T-helper 1 cell (primary cell): ENCODE measurements around the gene RAC2.
A peak's percentile ranks its signal among the peaks of the same experiment; 100 is the strongest.
"Not testable (repeated sequence)": the region's sequence is repeated elsewhere in the genome, so short reads cannot be mapped to it uniquely, and the experiment has no call there.

Experiments
- DNase-seq, 5 donors: peaks; one replicate each; pipeline ENCODE4 v3.0.0-alpha.2; 2012 to 2020

The RAC2 gene

DNA sequence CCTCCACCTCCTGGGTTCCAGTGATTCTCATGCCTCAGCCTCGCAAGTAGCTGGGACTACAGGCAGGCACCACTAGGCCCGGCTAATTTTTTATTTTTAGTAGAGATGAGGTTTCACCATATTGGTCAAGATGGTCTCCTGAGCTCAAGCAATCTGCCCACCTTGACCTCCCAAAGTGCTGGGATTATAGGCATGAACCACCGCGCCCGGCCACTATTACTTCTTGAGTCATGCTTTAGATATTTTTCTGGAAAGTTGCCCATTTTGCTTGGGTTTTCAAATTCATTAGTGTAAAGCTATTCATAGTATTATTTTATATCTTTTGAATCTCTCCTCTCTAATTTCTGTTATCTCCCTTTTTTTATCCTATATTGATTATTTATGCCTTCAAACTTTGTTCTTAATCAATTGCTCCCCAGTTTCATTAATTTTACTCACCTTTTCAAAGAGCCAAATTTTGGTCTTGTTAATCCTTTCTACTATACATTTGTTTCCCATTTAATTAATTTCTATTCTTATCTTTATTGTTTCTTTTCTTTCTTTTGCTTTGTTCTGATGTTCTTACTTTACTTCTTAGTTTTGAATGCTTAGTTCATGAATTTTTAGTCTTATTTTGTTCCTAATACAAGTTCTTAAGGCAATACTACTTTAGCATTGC is 10.3 kb upstream of the RAC2 start:
- no peak for DNase-seq

DNA sequence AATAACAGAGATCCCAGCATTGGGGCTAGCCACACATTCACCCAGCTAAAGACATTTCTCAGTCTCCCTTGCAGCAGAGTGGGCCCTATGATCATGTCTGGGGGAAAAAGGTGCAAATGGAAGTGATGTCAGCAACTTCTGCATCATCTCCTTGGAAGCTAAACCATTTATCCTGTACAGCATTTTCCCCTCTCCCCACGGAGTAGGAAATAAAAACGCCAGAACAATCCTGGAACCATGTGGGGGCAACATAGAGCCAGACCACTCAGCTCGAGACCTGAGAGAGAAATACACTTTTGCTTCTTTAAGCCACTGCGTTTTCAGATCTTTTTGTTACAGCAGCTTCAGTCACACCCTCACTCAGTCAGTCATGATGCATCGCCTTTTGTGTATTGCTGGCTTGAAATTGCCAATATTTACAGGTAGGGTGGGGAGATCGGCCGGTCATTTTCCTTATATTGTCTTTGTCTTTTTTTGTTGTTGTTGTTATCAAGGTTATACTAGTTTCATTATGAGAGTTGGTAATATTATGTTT is 9.1 kb upstream of the RAC2 start:
- no peak for DNase-seq

DNA sequence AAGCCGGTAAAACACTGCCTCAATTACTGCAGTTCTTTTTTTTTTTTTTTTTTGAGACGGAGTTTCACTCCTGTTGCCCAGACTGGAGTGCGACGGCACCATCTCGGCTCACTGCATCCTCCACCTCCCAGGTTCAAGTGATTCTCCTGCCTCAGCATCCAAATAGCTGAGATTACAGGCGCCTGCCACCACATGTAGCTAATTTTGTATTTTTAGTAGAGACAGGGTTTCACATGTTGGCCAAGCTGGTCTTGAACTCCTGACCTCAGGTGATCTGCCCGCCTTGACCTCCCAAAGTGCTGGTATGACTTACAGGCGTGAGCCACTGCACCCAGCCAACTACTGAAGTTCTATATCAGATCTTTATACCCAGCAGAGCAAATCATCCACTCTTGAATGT is 7.8 kb upstream of the RAC2 start:
- DNase-seq = not testable (repeated sequence)

DNA sequence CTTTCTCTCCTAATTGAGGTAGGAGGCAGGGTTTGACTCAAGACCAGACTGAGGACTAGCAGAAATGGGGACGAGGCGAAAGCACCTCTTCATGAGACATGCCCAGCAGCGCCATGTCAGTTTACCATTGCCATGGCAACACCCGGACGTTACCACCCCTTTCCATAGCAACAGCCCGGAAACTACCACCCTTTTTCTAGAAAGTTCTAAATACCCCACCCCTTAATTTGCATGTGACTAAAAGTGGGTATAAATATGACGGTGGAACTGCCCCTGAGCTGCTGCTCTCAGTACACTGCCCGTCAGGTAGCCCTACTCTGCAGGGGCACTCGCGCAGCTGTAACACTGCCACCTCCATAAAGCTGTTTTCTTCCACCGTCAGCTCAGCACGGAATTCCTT is 5.9 kb upstream of the RAC2 start:
- DNase-seq = no peak

DNA sequence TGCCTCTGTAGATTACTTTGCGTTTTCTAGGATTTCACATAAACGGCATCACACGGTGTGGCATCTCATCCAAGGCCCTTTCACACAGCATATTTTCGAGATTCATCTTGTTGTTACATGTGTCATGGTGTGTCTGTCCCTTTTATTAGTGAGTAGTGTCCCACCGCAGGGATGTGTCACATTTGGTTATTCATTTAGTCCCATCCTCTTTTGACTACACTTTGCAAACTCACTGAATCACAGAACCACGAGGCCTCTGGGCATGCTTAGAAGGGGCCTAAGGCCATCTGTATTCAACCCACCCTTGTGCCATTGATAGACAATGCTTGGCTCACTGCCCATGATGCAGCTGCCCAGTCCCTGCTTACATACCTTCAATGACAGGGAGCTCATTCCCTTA is 4.2 kb upstream of the RAC2 start:
- no peak for DNase-seq

DNA sequence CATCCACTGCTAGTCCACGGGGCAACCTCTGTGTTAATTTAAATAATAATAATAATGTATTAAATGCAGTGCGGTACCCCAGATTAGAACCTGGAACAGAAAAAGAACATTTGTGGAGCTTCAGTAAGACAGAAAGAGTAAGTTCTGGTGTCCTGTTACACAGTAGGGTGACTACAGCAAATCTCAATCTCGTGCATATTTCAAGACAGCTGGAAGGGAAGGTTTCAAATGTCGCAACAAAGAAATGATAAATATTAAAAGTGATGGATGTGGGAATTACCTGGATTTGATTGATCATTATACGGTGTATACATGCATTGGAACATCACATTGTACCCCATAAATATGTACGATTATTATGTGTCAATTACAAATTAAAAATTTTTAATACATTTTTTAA is 1.7 kb upstream of the RAC2 start:
- no peak for DNase-seq

DNA sequence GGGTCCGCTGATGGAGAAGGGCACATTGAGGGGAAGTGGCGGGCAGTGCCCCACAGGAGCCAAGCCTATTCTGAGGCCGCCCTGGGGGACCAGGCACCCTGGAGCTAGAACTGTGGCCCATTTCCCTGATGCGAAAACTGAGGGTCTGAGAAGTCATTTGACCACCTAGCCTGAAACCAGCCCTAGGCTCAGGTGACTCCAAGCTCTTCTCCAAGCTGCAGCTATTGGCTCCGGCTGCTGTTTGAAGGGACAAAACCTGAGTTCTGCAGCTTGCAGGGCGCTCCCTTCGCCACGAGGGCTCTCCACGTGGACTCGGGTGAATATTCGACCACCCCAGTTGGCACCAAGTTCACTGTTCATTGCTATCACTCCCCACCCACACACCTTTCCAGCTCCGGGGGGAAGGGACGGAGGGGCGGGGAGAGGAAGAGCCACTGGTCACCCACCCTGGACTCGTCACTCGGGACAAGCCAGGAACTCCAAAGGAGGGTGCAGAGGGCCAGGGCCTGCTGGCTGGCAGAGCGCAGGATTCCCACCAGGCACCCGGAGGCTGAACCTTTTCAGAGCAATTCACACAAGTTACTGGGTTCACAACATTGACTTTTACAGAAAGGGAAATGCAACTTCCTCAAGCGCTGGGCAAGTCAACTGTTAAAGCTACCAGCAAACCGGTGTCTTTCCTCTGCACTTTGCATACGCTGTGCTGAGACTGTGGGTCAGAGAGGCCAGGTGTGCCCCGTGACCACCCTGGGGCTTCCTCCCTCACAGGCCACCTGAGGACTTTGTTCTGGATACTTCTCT is 1.1 kb upstream of the RAC2 start:
- DNase-seq = no peak

DNA sequence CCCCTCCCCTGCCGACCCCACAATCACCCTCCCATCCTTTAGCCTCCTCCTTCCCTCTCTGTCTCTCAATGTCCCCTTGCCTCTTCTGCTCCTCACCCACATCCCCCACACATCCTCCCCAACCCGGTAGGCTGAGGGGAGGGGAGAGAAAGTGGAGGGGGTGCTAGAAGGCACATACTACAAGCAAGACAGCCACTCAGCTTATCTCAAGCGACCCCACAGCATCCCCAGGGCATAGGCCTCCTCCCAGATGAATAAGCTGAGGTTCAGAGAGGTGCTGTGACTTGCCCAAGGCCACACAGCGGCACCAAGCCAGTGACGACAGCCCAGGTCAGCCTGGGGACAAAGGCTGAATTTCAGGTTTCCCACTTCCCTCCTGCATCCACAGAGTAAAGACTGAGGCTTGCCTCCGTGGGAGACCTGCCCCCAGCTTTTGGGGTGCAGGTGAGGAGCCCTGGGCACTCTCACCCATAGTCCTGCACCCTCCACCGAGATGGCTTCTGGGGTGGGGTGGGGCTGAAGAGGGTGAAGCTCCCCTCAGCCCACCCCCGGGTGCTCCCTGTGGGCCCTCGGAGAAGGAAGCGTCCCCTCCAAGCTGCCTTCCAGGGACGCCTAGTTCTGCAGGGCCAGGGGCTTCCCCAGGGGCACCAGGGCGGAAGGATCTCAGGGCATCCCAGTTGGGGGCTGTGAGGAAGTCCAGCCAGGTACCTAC is 511 bp downstream of the RAC2 start:
- peak in 1 of 5 donors; percentile 50 for DNase-seq

DNA sequence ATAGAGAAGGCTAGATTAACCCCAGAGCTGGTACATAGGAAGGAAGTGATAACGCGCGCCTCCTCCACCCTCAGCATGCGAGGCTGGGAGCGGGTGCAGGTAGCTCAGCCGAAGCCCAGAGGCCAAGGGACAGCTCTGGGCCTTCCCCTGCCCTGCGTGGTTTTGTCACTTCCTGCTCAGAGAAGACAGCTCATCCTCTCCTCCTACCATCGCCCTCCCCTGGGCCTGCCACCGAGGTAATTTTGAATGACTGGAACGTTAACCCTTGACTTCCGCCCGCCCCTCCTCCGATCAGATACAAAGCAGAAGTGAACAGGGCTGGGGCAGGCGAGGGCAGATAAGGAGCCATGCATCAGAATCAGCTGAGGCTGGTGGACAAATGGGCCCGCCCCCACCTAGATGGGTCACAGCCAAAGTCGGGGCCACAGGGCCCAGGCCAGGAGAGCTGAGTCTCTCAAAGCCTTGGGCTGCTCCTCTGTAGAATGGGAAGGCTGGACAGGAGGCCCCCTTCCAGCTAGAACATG is 1.6 kb downstream of the RAC2 start:
- peak; percentile 82 to 98 (median 83) for DNase-seq

DNA sequence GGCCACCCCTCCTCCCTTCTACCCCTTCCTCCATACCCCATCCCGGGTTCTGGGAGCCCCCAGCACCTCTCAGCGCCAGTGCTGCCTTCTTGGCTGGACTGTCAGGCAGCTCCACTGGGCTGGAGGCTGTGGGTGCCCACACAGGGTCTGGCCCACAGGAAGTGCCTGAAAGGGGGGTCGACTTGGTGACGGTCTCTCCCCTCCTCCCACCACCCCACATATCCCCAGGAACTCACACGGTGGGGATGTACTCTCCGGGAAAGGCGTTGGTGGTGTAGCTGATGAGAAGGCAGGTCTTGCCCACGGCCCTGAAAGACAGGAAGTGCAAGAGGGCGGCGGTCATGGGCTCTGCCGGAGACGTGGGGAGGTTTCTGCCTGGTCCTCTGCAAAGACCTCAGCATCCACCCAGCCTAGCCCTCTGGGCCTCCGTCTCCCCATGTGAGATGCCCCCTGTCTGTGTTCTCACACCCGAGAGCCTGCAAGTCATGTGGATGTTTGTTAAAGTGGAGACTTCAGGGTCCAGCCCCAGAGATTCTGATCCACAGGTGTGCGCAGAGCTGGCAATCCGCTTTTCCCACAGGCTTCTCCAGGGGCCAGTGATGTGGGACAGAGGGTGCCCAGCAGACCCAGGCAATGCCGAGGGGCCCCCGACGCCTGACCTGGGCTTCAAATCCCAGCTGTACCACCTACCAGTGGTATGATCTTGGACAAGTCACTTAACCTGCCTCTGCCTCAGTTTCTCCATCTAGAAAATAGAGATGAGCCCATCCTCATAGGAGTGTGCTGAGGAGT is 2.5 kb downstream of the RAC2 start:
- DNase-seq = peak in 2 of 5 donors; percentile 34 to 77

DNA sequence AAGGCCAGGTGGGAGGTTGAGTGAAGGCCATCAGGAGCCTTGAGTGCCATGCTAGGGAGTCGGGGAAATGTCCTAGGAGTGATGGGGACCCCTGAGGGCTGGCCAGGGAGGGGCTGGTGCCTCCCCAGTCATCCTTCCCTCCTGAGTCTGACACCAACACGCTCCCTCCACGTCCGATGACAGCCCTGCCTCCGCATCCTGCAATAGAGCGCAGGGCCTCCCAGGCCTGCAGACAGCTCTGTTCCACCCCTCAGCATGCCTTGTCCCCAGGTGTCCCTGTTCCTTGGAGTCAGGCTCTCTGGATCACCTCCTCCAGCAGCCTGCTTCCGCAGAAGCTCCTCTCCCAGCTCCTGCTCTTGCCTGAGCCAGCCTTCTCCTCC is 3.1 kb downstream of the RAC2 start:
- DNase-seq = no peak

DNA sequence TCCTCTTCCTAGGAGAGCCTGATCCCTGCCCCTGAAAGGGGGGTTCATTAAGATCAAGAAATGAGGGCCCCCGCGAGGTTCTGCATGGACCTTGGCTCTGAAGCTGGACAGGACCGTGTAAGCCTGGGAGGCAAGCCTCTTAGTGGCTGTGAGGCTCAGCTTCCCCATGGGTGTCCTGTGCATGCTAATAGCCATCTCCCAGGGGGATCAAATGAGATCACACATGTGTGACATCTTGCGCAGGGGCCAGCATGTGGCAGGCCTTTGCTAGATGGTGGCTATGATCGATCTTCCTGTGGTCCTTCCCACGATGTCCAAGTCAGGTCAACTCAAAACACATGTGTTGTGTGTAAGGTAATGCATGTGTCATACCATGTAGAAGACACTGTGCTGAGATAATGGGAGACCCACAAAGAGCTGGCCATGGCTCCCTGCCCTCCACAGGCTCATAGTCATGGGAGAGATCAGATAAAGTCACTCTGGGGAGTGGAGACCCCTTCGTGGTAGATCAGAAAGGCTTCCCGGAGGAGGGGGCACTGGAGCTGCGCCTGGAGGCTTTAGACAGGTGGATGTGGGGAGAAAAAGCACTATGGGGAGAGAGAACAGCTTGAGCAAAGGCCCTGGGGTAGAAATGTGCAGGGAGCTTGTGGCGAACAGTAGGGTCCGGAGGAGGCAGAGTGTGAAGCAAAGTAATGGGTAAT is 3.7 kb downstream of the RAC2 start:
- no peak for DNase-seq

DNA sequence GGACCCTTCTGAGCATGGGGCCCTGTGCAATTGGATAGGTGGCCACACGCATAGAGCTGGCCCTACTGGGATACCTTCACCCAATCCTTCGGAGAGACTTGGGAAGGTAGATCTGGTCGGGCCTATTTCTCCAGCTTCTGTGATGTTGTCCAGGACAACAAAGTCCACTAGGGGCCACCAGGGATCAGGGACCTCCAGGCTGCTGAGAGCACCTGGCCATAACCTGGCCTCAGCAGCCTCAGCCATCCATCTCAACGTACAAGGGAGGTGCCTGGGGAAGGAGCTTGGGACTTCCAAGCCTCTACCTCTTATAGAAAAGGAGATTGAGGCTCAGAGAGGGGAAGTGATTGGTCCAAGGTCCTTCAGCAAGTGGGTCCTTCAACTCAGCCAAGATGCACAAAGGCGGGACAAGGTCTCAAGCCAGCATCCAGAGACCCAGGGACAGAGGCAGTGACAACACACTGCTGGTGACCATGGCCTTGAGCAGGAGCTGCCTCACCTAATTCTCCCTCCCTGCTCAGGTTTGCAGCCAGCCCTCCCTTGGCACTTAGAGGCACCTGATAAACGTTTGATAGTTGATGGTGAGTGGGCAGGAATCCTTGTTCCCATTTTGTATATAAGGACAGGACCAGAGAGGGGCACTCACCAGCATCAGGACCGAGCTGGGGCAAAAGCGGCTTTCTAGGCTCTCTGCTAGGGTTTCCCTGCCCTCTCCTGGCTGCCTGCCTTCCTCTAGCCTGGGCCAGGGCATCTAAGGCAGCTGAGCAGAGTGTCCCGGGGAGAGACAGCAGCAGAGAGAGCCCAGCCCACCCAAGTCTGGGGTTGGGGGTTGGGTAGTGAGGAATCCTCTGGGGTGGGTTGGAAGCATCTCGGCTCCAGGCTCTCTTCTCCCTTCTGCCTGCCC is 4.5 kb downstream of the RAC2 start:
- no peak for DNase-seq

DNA sequence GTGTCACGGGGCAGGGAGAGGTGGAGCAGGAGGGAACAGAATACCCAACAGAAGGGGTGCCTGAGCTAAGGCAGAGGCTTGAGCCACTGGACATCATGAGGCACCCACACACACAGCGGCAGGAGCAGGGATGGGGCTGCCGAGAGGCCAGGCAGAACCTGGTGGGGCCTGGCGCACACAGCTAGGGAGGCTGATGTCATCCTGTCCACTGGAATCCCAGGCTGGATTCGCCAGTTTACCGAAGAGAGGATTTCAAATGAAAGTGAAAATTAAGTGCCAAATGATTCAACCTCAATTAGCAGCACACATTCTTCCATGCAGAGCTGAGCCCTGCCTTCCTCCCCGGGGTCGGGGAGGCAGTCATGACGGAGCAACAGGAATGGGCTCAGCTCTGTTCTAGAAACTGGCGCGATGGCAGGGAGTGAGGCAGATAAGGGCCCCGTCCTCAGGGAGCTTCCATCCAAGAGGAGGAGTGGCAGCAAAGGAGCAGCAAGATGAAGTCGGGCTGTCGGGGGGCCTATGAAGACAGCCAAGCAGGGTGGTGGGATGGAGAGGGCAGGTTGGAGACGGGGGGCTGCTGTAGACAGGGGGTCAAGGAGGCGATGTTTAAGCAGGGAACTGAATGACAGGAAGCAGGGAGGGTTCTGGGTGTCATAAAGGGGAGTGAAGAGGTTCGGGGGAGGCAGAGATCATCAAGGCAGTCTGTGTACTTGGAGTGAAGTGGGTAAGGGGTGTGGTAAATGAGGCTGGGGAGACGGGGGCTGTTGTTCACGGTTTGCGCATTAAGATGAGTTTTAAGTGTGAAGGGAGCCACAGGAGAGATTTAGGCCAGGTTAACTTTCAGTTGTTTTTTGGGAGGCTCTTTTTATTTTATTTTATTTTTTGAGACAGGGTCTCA is 6.4 kb downstream of the RAC2 start:
- DNase-seq = no peak

DNA sequence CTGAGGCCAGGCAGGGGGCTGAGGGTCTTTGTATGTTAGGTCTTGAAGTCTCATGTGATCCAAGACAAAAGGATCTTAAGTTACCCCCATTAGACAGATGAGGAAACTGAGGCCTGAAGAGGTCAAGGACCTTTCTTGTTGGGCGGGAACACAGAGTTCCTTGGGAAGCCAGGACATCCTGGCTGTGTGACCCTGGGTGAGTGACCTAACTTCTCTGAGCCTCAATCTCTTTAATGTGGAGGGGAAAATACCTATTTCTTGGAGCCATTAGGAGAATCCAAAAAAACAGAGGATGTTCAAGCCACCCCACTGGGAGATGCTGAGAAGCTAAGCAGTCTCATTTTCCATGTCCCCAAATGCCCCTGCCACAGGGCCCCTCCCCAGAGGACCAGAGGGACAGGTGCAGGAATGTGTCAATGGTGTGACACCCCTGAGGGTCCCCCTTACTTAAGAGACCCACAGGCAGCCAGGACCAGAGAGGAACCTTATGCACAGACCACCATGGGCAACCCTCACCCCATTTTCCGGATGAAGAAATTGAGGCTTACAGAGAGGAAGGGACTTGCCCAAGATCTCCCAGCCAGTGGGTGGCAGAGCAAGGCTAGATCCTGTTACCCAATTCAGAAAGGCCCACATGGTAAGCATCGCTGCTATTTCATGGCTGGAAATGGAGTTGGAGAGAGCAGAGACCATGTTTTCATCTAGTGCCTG is 8.0 kb downstream of the RAC2 start:
- no peak for DNase-seq

DNA sequence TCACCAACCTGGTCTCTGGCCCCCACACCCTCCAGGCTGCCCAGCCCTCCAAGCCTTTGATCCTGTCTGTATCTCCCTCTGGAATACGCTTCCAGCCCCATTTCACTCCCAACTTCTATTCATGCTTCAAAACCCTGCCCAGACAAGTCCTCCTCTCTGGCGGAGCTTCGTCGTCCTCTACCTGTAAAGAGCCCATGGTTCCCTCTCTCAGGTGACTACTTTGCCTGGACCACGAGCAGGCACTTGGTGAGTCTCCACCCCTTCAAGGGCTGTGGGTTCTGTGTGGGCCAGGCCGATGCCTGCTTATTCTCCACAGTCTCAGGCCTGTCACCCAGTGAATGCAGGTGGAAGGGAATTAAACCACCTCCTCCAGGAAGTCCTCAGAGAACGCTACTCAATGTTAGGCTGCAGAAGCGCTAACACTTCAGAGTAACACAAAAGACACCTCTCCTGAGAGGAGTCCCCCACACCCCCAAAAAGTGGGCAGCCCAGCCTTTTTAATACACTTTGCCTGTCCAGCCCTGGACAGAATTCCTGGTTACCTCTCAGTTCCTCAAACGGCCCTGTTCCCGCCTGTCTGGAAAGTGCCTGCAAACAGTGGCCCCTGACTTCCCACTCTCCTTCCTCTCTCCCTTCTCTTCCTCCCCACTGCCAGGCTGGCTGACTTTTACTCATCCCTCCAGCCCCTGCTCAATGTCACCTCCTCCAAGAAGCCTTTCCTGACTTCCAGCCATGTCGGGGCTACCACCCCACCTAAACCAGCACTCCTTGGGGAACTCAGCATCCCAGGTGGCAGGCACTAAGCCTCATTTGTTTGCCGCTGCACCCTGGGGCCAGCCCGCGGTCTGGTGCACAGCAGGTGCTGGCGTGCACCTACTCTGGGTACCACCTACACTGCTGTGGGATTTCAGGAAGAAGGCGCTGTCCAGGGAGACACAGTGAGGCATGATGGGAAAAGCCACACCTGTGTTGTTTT is 9.0 kb downstream of the RAC2 start:
- DNase-seq = no peak

DNA sequence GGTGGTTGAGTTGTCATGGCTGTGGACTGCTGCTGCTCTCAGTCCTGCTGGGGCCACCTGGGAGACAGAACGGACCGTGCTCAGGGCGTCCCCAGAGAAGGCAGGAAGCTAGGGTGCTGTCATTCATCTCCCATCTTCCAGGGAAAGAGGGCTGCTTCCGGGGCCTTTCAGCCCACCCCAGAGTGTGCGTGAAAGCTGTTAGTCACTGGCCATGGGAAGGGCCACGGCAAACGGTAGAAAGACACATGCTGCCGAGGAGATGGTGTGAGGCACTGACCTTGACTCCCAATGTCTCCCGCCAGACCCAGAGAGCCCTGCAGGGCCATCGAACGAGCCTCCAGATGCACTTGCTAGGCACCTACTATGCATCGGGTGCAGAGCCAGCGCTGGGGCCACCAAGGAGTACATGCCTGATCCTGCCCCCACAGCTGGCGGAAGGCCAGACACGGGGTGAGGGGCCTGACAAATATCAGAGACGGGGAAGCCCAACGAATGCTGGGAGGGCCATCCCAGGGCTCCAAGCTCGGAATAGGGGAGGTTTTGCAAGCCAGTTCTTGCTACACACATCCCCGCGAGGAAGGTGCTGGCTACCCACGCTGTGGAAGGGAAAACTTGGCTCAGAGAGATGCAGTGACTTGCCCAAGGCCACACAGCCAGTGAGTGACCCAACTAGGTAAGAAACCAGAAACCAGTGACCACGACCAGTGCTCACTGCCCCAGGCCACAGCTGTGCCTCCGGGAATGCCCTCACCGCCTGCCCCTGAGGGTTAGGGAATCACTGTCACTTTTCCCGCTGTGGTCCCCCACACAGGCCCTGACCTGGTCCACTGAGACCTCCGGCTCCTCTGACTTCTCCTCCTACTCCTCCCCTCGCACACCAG is 10.1 kb downstream of the RAC2 start:
- no peak for DNase-seq
